Glomerular endothelial cell (primary cell): Measurements from ENCODE around the gene BCAP29. TPM values are rescaled to one million over a fixed set of nuclear protein-coding genes. Genes with fewer than 3 reads are reported as not detected.
"Not testable (repeated sequence)": the region's sequence is repeated elsewhere in the genome, so short reads cannot be mapped to it uniquely, and the experiment has no call there.

ENCODE experiments used
- DNase-seq: peaks from one replicate; pipeline ENCODE4 v3.0.0-alpha.2; 2011; ENCODE audit warnings: low read depth, low spot score; ENCODE audit errors: extremely low read depth
- total RNA-seq: library from RNA; depleted of rRNA; stranded (reverse); fragments of >200 nt; gene quantifications from 2 replicates; pipeline ENCODE4 v1.2.3, GENCODE V29; 2015

BCAP29 gene, protein sequence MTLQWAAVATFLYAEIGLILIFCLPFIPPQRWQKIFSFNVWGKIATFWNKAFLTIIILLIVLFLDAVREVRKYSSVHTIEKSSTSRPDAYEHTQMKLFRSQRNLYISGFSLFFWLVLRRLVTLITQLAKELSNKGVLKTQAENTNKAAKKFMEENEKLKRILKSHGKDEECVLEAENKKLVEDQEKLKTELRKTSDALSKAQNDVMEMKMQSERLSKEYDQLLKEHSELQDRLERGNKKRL
- total RNA-seq: 130 and 165 TPM in 2 replicates

DNA sequence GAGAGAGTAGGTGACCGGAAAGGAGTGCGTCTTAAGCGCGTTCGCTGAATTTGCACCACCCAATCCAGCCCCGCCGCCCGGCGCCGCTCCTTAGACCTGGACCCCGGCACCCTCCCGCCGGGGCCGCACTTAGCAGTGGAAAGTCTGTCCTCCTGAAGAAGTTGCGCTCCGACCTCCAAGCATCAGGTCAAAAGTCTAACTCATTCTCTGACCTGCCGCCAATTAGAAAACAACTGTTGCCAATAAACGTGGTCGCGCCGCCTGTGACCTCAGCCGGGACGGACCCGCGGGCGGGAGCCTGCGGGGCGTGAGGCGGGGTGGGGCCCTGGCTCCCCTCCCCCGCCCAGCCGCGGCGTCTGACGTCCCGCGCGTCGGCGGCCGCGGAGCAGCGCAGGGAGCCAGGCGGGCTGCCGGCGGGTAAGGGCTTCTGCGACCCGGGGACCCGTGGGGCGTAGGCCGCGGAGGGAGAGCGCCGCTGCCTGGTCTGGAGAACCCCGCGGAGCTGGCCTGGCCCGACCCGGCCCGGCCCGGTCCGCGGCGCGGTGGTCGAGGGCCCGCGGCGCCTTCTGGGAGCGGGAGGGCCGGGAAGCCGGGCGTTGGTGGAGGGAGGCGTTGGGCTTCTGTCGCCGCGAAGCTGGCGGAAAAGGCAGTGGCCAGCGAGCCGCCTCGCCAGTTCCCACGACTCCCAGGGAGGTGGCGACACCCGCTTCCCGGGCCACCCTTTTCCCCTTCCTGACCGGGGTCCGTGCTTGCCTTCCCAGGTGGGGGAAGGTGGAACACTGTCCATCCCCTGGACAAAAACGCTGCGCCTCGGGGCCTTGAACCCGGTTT is at the start of gene BCAP29:
Gene BCAP29 (plus strand): TSS at position 362 of the 831 bp plus-strand sequence. CDS start 527 bp downstream, outside the sequence.
- no peak for DNase-seq

DNA sequence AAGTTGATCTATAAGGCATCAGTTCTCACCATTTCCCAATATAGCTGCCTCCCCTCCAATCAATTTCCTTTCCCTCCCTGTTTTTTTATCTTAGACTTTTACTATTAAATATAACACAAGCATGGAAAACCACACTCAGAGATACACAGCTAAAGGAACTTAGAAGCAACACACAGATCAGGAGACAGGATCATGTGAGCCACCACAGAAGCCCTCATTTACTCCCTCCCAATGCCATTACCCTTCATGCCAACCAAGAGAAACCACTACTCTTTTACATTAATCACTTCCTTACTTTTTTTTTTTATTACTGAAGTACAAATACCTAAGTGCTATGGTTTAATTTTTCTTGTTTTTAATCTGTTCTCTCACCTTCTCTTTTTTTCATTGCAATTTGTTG is 49.3 kb upstream of the BCAP29 start:
- no peak for DNase-seq

DNA sequence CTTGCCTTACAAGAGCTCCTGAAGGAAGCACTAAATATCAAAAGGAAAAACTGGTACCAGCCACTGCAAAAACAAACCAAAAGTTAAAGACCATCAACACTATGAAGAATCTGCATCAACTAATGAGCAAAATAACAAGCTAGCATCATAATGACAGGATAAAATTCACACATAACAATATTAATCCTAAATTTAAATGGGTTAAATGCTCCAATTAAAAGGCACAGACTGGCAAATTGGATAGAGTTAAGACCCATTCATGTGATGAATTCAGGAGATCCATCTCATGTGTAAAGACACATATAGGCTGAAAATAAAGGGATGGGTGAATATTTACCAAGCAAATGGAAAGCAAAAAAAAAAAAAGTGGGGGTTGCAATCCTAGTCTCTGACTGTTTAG is 45.9 kb upstream of the BCAP29 start:
- DNase-seq: no peak

DNA sequence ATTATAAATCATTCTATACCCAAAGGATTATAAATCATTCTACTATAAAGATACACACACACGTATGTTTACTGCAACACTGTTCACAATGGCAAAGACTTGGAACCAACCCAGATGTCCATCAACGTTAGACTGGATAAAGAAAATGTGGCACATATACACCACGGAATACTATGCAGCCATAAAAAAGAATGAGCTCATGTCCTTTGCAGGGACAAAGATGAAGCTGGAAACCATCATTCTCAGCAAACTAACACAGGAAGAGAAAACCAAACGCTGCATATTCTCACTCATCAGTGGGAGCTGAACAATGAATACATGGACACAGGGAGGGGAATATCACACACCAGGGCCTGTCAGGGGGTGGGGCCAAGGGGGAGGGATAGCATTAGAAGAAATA is 42.8 kb upstream of the BCAP29 start:
- DNase-seq: not testable (repeated sequence)

DNA sequence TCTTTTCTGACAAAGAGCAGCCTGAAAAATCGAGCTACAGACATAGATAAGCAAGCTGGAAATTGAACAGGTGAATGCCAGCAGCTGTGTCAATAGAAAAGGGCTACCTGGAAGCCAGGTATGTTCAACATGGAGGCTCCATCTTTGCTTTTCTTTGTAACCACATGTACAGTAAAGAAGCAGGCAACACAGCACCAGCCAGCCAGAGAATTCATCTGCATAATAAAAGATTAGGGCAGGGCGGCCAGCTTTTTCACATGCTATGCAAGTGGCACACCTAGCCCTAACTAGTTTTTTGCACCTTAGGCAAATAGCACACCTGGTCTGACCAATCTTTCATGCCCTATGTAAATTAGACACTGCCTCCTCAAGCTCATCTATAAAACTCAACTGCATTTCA is 42.0 kb upstream of the BCAP29 start:
- no peak for DNase-seq

GRCh38 chr7:107543338-107543993 is 36.6 kb upstream of the BCAP29 start:
- DNase-seq: no peak

DNA sequence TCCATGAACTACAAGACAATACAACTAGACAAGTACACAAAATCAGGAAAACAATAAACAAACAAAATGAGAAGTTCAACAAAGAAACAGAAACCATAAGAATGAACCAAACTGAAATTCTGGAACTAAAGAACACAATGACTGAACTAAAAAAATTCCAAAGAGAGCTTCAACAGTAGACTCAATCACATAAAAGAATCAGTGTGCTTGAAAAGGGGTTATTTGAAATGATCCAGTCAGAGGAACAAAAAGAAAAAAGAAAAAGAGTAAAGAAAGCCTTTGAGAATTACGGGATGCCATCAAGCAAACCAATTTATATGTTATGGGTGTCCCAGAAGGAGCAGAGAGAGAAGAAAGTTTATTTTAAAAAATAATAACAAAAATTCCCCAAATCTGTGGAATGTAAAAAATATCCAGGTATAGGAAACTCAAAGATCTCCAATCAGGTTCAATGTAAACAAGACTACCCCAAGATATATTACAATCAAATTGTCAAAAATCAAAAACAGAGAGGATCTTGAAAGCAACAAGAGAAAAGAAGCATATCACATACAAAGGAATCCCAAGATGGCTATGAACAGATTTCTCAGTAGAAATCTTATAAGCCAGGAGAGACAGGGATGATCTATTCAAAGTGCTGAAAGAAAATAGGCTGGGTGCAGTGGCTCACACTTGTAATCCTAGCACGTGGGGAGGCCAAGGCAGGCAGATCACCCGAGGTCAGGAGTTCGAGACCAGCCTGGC is 35.0 kb upstream of the BCAP29 start:
- no peak for DNase-seq

GRCh38 chr7:107551936-107552335 is 28.1 kb upstream of the BCAP29 start:
- no peak for DNase-seq

DNA sequence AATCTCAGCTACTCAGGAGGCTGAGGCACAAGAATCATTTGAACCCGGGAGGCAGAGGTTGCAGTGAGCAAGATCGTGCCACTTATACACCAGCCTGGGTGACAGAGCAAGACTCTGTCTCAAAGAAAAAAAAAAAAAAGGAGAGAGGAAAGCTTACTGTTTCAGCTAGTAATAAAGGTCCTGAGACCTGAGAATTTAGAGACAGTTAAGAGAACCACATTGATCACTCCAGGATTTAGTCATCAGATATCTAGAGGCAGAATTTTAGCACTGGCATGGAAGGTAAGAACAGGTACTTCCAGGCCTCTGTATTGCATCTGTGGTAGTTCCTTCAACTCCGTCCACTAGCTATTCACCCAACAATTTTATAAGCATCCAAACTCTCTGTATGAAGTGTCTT is 24.2 kb upstream of the BCAP29 start:
- DNase-seq: no peak

GRCh38 chr7:107559864-107560263 is 20.2 kb upstream of the BCAP29 start:
- no peak for DNase-seq

DNA sequence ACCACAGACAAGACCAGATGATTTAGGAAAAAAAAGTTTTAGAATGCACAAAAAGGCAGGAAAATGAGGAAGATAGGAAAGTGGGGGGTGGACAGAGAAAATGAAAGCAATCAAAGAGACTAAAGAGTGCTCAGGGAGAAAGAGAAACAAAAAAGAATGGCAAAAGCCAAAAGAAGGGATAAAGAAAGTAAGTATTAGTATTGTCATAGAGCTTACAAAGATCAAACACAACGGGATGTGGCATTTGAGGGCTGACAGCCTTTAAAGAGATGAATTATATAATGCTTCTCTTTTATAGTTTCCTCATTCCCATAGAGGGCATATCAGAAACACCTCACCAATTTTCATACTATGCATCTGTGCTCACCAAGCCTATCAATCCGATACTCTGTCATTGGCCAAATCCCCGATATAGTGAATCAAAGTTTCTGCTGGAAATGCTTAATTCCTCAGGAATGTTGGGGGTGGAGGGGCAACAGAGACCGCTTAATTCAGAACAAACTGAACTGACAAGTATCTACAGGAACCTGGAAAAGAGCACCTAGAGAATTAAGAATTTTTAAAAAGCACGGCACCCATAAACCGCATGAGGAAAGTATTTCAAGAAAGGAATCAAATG is 19.0 kb upstream of the BCAP29 start:
- no peak for DNase-seq

- no peak for DNase-seq
Observed at GRCh38 chr7:107563081-107563774, 16.8 kb upstream of the BCAP29 start.

GRCh38 chr7:107563775-107564552 is 16.1 kb upstream of the BCAP29 start, which contains the start of the genes COG5 and DUS4L:
TSS of gene COG5 (minus strand) at chr7:107563920. CDS start at chr7:107563896, 24 bp downstream.
TSS of gene DUS4L (plus strand) at chr7:107563971. CDS start at chr7:107567071, 3,100 bp downstream.
- no peak for DNase-seq

DNA sequence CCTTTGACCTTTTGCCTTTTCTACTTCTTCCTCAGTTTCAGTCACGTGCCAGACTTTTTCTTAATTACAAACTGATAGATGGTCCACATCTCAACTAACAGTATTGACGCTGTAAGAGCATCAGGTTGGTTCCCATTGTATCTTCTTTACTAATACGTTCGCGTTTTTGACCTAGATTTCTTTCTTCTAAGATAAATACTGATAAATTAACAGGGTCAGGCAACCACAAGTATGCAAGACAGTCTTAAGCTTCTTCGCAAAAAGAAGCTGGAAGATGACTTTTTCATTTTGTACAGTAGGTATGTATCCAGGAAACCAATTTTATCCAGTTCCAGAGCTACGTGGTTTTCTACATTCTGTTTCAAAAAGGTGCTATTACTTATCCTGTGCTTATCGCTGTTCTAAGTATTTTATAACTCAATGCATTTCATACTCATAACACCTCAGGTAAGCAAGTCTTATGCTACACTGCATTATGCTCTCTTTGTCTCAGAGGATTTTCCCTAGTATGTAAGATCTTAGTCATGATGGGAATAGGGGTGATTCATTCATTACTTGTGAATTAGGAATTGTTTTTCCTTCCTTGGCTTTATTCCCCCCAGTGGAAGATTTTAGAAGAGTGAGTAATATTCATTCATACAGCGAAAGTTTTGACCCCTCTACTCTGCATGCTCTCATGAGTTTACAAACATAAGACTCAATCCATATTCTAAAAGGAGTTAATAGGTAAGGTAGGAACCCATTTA is 15.3 kb upstream of the BCAP29 start:
- DNase-seq: no peak

GRCh38 chr7:107570298-107570697 is 9.7 kb upstream of the BCAP29 start:
- no peak for DNase-seq

DNA sequence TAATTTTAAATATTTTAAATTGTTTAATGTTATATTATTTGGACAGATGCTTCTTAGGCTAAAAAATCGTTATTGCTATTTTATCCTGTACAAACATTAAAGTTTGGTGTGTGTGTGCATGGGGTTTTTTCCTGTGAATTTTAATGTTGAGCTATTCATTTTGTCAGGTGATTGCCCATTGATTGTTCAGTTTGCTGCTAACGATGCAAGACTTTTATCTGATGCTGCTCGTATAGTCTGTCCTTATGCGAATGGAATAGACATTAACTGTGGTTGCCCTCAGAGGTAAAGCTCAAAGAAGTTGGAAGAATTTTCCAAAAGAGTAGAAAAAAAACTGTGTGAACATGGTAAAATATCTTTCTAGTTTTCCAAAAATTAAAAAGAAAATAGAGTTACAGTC is 6.5 kb upstream of the BCAP29 start:
- DNase-seq: no peak

DNA sequence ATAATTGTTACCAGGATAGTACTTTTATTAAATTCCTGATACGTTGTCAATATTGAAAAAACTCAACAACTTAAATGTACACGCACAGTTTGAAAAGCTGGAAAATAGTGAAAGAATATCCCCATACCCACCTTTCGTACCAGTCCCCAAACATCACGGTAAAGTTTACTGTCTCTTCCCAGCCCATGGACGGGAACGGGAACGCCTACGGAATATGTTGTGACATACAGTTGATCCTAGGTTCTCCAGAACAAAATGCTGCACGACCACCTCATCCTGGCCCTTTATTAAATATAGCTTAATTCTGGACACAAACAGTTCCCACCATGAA is 527 bp upstream of the BCAP29 start:
- no peak for DNase-seq

DNA sequence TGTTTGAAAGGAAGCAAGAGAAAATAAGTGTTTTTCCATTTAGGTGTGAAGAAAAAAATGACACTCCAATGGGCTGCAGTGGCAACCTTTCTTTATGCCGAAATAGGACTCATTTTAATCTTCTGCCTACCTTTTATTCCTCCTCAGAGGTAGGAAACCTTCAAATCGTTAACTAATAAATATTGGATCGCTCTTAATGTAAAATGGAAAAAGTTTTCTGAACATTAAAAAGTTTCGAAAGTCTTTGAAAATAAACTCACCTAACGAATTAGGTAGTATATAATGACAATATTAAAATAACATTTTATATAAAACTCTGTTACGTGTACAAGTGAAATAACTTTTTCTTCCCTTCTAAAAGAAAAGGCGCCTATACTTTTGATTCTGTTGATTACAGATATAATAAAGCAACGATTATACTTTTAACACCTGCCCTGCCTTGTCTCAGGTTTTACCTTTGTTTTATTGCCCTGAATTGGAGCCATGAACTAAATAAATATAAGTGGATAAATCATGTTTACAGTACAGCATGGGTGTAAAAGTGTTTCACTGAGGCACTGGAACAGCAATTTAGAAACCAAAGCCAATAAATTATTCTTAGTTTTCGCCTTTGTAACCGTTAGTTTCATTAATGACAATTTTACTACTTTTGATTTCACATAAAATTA is 804 bp downstream of the BCAP29 start:
- DNase-seq: no peak
